ENCODE measurements around the gene SLC44A5.
"Not testable (repeated sequence)": the region's sequence is repeated elsewhere in the genome, so short reads cannot be mapped to it uniquely, and the experiment has no call there.

SLC44A5 gene

DNA sequence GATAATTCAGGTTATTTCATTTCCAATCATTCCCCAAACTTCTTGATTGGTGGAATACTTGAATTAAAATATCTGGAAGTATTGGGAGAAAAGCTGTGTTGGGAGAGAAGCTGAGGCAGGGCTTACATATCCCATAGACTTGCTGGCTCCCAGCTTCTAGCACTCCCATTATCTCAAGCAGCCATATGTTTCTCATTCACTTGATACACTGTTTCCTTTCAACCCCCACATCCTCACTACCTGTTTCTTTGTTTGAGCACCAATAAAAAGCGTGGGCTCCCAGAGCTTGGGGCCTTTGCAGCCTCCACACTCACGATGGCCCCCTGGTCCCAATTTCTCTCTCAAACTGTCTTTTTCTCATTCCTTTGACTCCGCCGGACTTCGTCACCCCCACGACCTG lies 256.6 kb downstream of the SLC44A5 start:
- not testable (repeated sequence) for DNase-seq

DNA sequence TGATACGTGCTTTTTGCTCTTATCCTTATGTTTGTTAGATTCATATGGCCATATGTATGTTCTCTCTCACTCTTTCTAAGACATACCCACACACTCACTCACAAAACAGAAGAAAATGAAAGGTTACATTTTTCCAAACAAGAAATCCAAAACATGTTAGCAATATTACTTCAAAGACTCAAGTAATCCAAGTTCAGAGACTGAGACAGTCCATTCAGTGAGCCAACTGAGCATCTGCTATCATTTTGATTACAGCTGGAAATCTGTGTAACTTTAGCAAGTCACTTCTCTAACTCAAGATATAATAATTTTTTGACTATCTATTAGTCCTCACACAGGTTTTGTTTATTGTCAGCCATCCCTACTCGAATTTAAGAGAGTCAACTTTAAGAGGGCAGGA lies 257.9 kb downstream of the SLC44A5 start:
- no peak for DNase-seq

GRCh38 chr1:75345538-75346292 lies 265.2 kb downstream of the SLC44A5 start:
- no peak for DNase-seq

GRCh38 chr1:75342786-75343185 lies 268.1 kb downstream of the SLC44A5 start:
- DNase-seq = no peak

GRCh38 chr1:75341537-75341936 lies 269.4 kb downstream of the SLC44A5 start:
- no peak for DNase-seq

DNA sequence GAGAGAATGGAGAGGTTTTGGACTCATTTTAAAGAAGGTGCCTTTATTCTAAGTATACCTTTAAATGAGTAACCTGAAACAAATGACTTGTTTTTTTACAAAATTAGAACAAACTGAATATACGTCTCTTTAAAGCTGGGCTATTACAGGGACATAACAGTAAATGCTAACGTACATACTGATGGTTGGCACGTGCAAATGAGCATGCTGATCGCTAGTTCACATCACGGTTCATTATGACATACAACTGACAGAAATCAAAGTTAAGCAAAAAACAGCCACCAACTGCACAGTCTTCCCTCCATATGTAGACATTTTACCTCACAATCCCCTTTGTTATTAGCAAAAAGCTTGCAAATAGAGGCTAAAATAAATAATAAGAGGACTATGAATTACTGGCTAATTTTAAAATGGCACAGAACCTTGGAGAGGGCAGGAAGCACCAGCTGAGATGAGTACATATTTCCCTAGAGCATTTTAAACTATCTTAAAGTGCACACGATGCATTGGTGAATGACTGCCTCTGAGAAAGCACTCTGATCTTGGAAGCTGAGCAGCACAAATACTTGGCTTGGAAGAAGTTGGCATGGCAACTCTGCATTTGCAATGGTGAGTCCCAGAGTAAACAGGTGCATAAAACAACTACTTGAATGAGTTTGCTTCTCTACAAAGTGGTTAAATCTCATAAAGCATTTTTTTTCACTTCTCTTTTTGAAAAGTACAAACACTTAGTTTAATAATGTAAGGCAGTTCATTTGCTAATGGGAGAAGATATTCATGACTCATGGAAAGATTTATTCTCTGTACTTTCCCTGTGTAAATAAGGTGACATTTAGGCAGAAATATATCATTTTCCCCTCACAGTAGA lies 272.1 kb downstream of the SLC44A5 start:
- no peak for DNase-seq

GRCh38 chr1:75334876-75335389 lies 276.0 kb downstream of the SLC44A5 start:
- no peak for DNase-seq

DNA sequence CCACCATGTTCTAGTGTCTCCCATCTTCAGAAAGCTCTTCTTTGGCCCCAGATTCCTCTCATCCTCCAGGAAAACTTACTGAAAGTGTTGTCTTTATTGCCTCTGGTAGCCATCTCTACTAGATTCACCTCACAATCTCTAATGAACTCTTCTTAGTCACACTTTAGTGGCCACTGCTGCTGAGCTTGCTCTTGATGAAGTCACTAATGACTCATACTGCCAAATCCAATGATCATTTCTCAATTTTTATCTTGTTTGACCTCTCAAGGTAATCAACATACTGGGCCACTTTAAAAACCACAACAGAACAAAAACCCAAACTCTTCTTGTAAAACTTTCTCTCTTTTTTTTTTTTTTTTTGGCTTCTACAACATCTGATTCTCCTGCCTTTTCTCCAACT lies 280.3 kb downstream of the SLC44A5 start:
- no peak for DNase-seq

DNA sequence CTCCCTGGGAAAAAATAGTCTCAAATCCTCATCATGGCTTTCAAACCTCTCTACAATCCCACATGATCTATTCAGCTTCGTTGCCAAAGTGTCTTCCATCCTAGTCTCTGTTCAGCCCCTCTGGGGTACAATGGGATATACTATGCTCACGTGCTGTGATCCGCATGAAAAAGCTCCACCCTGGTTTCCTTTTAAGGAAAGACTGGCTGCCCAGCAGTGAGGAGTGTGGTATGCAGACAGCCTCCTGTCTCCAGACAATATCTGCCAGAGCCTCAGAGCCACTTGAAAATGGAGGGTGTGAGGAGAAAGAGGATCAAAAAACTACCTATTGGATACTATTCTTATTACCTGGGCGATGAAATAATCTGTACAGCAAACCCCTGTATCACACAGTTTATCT lies 282.2 kb downstream of the SLC44A5 start:
- no peak for DNase-seq

DNA sequence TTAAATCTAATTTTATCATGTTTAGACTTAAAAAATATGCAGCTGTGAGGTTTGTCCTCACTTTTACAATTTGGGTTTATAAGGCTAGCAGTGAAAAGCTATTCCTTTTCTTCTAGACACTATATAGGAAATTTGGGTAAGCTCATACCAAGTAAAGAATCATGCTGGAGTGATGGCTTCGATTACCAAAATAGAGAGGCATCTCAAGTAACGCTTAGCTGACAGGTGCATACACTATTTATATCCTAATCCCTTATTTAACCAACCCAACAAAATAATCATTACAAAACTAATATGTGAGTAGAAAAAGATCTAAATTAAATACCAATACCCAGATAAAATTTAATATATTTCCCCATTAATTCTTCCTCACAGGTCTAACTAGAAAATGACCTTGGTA lies 283.5 kb downstream of the SLC44A5 start:
- DNase-seq = no peak

DNA sequence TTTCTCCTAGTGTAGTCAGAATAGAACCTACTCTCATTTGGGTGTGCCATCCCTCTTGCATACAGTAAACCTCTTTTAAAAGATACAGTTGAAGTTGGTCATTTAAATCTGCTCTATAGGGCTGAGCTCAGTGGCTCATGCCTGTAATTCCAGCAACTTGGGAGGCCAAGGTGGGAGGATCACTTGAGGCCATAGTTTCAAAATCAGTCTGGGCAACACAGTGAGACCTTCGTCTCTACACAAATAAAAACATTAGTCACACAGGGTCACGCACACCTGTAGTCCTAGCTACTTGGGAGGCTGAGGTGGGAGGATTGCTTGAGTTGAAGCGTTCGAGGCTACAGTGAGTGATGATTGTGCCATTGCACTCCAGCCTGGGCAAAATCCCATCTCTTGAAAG lies 292.9 kb downstream of the SLC44A5 start:
- no peak for DNase-seq

DNA sequence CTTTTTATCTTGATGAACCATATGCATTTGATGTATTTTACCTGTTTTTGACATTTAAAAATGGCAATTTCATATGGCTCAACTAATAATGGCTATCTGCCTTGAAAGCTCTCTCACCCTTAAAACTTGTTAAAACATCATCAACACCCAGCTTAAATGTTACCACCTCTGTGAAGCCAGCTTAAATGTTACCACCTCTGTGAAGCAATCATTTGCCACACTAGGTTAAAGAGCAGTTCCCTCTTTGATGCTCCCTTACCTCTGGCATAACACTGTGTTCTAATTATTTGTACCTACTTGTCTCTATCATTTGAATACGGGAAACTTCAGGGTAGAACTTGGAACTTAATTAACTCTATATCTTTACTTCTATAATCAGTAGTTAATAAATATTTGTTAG lies 294.7 kb downstream of the SLC44A5 start:
- DNase-seq = no peak

DNA sequence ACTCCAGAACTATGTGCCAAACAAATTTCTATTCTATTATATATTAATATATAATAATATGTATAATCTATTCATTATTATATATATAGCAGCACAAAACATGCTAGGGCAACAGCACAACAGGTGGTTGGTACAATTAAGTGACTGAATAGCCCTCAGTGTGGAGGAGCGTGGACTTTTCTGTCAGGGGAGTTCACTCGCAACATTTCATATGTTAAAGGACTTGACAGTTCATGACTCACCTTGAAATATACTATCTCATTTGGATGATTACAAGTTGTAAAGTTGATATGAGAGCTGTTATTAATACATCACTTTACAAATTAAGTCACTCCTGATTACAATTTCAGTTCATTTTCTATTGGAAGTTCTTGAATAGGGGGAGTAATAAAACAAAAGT lies 298.3 kb downstream of the SLC44A5 start:
- no peak for DNase-seq

DNA sequence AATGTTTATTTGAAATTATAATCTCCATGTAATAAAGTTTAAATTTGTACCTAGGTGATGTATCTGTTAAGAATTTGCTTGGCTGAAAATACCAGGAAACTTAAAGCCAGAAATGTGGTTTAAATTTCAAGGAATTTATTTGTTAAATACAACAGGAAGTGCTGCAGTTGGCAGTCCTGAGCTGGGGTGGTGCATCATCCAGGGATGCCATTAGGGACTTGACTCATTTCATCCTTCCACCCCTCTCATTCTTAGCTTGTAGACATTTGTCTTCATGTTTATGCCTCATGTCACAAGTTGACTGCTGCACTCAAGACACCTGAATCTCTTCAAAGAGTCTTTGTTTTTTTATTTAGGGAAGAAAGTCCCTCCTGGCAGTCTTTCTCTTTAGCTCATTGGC lies 300.8 kb downstream of the SLC44A5 start:
- DNase-seq = no peak

GRCh38 chr1:75308365-75308764 lies 302.5 kb downstream of the SLC44A5 start:
- no peak for DNase-seq

- DNase-seq = no peak
Observed at GRCh38 chr1:75305061-75305460, 305.9 kb downstream of the SLC44A5 start.

DNA sequence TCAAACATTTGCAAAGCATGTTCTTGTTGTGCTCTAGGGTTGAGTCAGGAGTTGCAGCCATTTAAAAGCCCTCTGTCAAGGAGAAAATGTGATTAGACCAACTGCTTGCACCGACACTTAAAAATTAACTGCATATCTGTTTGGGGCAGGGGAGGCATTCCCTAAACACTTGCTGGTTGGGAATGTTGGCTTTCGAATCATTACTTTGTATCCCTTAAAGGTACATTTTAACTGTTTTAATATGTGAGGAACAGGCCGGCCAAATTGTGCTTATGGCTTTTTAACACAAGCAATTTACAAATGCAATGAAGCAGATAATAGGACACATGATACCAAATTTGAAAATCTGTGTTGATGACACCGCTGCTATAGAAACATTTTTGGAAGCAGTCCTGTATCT lies 317.6 kb downstream of the SLC44A5 start:
- no peak for DNase-seq

DNA sequence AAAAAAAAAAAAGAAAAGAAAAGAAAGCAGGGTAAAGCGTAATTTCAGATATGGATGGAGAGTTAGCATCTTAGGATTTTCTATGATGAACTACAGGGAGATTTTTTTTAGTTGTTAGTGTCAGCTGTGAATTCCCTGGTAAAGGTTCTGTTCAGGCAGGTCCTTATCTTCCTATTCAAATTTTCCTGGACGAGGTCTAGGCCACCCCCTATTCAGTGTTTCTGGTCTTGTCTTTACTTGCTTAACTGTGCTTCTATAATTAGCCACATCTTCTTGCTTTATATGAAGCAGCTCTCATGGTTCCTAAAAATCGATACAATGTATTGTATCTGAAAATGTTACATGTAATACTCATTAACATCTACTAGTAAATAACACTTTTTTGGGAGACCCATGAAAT lies 318.9 kb downstream of the SLC44A5 start:
- no peak for DNase-seq

- no peak for DNase-seq
Observed at GRCh38 chr1:75276385-75276784, 334.5 kb downstream of the SLC44A5 start.

DNA sequence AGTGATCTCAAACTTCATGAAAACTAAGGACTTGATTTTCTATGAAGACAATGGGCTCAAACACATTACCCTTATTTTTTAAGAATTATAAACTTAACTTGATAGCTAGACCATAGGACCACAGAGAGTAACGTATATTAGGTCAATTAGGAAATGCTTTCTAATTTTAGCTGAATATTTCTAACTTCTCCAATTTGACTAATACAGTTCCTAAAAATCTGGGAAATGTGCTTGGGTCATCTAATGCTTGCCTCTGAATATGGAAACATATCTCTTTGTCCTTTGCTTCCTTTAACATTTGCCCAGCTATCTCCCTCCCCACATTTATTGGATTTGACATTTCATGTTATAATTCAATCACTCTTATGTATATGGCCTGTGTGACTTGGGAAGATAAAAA lies 335.3 kb downstream of the SLC44A5 start:
- no peak for DNase-seq

DNA sequence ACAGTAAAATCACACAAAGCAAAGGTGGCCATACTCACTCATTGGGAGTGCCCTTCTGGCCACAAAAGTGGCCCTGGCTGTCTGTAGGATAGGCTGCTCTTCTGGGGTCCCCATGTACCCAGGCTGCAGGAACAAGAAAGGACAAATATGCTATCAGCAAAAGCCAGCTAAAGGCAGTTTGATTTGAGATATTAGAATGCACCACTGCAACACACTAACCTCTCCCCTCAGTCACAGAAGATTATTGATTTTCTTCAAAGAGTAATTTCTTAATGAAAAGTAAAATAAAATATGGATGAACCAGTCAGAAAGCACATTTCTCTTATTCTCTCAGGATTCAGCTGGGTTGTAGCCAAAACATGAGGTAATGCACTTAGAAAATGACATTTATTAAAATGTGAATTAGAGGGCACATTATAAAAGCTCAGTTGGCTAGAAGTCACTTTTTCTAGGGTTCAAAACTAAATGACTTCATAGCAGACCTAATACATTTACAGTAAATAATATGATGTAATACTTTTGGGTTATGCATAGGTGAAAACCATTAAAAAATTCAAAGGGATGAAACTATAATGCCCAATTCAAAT lies 335.9 kb downstream of the SLC44A5 start:
- DNase-seq = no peak

- DNase-seq = no peak
Observed at GRCh38 chr1:75273110-75273509, 337.8 kb downstream of the SLC44A5 start.

- no peak for DNase-seq
Observed at GRCh38 chr1:75265792-75266191, 345.1 kb downstream of the SLC44A5 start.

DNA sequence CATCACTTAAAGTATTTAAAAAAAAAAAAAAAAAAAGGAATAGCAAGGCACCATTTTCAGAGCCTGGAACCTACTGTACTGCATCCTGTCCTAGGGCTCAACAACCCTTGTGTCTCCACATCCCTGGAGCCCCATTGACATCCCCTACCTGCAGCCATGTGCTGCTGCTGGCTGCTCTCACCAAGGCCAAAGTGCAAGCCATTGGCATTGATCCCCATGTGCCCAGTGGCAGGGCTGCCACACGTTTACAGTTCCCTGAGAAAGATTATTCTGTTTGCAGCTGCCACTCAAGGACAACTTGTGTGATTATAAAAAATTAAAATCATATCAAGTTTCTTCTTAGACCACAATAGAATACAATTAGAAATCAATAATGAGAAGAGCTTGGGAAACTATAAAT lies 346.8 kb downstream of the SLC44A5 start:
- DNase-seq = no peak
